Measurements from ENCODE around the gene ALK.

GRCh38 chr2:29587402-29588190, 333.8 kb downstream of the ALK start:
- TF ChIP-seq MXI1 (IDR thresholded peaks at IDR 0.05; ENCODE audit: low read depth, low read length) (no peak), CTCF (IDR thresholded peaks at IDR 0.05) (no peak), FOXJ3 (CRISPR knock-in tag; IDR thresholded peaks at IDR 0.05) (no peak), SMC3 (IDR thresholded peaks at IDR 0.05; ENCODE audit: low read depth, low read length) (no peak), EP300 (IDR thresholded peaks at IDR 0.05; ENCODE audit: borderline replicate concordance in 1 of 2, low read depth in 1 of 2, low read length in 1 of 2) (no peak), YY1 (IDR thresholded peaks at IDR 0.05; ENCODE audit: low read depth) (no peak)
